NCI-H2081 (cell line): Measurements from ENCODE around the gene GRPEL1.
"Not testable (repeated sequence)": the region's sequence is repeated elsewhere in the genome, so short reads cannot be mapped to it uniquely, and the experiment has no call there.

Experiments used
- DNase-seq, 2 experiments: peaks; one replicate each; lab custom pipeline; 2025; lab: John Stamatoyannopoulos, UW

GRPEL1 gene

DNA sequence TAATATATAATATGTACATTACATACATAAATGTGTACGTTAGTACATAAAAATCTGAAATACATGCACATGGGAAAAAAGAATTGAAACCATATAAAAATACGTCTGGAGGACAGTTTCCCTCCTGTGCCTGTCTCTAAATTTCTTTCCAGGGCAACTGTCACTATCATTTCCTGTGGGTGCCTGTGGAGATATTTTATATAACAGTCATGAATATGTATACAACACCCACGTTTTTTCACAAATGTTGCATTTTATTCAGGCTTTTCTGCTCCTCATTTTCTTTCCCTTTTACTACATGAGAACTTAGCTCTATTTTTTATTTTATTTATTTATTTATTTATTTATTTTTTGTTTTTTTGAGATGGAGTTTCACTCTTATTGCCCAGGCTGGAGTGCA lies 24.2 kb upstream of the GRPEL1 start:
- no peak for DNase-seq

DNA sequence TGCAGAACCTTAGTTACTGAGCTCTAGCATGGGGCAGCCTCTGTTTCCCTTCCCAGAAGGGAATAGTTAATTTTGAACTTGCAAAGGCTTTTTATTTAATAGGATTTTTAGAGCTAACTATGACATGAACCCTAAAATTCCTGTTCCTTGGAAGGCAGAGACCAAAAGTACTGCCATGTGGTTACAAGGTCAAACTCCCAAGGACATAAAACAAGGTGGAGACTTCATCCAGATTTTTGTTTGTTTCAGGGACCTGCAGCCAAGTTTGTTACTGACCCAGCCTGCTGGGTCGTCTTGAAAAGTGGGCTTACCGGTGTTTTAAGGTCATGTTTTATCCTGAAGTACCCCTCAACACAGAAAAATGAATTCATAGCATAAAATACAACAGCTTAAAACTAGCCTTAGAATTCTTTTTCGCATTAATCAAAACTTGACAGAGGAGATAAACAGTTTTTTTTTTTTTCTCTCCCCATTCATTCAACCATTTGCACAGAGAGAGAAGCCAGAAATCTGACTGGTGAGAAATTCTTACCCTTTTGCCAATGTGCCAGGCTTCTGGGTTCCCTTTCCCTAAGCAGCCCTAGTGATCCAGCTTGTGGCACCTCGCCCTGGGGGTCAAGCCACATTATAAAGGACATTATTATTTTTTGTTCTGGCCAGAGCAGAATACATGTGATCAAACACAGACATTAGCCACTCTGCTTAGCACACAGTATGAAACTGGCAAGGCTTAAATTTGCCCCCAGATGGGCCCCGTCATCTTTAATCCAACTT lies 21.5 kb upstream of the GRPEL1 start:
- no peak for DNase-seq

DNA sequence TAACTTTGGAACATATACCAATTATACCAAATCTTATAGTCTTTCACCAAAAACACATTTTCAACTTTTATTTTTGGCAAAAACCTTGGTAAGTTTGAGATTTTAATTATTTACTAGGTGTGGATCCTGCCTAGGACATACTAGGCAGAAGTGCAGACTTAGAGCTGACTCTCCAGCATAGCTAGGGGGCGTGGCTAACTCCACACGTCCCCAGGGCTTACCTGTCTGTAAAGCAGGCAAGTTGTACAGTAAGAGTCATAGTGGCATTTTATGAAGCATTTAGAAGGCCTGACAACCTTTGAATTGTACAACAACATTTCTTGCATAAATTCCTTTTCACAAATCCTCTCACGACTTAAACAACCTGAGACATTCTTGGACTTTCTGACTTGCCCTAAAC lies 19.2 kb upstream of the GRPEL1 start:
- no peak for DNase-seq

DNA sequence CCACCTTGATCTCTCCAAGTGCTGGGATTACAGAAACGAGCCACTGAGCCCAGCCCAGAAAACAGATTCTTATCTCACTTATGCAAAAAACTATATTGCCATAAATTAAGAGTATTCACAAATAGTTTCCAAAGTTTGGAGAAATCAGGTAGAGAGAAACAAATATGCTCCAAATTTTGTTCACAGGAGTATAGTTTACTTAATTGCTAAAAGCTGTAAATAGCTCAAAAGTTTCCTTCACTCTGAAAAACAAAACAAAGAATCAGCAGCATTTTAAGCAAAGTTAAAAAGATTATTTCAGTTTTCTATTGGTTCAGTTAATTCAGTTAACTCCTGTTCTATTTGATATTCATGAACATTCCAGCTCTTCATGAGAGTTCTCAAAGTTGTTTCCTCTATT lies 18.5 kb upstream of the GRPEL1 start:
- DNase-seq, result no peak

DNA sequence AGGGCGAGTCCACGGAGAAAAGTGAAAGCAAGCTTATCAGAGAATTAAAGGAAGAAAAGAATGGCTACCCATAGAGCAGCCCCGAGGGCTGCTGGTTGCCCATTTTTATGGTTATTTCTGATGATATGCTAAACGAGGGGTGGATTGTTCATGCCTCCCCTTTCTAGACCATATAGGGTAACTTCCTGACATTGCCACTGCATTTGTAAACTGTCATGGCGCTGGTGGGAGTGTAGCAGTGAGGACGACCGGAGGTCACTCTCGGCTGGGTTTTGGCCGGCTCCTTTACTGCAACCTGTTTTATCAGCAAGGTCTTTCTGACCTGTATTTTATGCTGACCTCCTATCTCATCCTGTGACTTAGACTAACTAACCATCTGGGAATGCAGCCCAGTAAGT lies 16.7 kb upstream of the GRPEL1 start:
- DNase-seq, result not testable (repeated sequence)

DNA sequence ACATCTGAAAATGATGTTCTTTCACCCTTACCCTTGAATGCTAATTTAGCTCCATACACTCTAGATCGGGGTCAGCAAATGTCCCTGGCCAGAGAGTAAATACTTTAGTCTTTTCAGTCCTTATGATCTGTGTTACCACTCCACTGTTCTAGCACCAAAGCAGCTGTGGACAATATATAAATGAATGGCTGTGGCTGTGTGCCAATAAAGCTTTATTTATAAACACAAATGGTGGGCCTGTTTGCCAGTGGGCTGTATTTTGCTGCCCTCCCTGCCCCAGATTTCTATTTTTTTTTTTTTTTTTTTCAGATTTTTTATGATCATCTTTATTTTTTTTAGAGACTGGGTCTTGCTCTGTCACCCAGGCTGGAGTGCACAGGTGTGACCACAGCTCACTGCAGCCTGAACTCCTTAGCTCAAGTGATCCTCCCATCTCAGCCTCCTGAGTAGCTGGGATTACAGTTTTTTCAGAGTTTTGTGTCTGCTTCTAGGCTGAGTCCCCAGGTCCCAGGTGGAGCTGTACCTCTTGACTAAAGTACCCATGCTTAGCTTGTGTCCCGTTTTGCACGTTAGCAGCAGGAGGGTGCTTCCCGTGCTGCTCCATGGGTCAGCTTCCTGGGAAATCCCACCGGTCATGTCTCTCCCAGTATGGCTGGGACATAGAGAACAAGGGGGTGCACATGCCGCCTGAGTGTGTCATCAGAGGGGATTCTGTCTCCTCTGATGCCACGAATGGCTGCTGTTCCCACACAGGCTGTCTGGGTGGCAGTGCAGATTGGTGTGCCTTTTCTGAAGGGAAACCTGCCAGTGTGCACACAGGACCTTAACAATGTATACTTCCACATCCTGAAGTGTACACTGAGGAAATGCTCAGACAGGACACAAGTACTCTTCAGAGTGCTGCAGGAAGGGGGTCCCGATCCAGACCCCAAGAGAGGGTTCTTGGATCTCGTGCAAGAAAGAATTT lies 16.0 kb upstream of the GRPEL1 start:
- no peak for DNase-seq

DNA sequence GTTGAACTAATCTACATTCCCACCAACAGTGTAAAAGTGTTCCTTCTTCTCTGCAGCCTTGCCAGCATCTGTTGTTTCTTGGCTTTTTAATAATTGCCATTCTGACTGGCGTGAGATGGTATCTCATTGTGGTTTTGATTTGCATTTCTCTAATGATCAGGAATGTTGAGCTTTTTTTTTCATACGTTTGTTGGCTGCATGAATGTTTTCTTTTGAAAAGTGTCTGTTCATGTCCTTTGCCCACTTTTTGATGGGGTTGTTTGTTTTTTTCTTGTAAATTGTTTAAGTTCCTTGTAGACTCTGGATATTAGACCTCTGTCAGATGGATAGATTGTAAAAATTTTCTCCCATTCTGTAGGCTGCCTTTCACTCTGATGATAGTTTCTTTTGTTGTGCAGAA lies 12.0 kb upstream of the GRPEL1 start:
- DNase-seq, result not testable (repeated sequence)

DNA sequence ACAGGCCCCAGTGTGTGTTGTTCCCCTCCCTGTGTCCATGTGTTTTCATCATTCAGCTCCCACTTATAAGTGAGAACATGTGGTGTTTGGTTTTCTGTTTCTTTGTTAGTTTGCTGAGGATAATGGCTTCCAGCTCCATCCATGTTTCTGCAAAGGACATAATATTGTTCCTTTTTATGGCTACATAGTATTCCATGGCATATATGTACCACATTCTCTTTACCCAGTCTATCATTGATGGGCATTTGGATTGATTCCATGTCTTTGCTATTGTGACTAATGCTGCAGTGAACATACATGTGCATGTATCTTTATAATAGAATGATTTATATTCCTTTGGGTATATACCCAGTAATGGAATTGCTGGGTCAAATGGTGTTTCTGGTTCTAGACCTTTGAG lies 11.6 kb upstream of the GRPEL1 start:
- DNase-seq, result not testable (repeated sequence)

DNA sequence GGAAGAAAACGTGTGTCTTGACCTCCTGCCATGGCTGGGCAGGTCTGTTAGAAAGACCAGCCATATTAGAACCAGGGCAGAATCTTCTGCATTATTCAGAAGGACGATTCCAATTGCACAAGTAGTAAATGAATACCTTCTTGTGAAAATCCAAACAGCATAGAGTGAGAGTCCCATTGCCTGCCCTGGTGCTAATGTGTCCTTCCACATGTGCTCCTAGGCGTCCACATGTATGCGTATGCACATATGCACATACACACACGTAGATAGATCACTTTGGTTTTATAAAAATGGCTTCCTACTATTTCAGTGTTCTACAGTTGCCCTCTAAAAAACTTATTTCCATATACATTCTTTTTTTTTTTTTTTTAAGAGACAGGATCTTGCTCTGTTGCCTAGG lies 10.2 kb upstream of the GRPEL1 start:
- no peak for DNase-seq

DNA sequence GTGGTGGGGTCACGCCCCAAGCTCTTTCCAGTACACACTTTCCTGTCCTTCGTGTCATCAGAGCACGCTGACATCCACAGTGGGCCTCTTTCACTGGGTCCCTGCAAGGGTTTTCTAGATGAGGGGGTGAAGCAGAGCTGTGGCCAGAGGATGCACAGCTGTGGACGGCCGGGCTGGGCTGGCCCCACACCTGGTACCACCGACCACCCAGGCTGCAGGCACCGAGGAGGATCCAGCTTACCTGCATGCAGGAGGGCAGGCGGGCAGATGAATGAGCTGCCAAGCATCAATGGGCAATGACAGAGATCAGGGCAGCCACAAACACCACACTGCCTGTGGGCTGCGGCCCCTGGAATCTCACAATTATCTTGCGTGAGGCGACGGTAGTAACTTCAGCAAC lies 9.5 kb upstream of the GRPEL1 start:
- no peak for DNase-seq

DNA sequence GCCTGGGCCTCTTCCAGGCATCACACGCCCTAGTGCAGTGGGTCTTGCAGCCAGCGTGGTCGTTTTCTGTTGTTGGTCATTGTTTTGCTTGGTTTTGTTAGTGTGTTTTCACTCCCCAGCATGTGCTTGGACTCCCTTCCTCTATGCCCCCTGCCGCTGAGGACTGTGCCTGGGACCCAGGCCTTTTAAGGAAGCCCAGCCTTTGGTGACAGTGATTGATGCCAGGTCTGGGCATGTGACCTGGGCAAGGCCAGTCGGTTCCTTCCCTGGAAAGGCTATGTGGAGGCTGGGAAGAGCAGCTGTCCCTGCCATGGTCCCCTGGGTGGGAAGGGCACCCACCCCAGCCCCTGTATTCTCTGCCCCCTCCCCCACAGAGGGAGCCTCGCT lies 8.8 kb upstream of the GRPEL1 start:
- DNase-seq, result no peak

DNA sequence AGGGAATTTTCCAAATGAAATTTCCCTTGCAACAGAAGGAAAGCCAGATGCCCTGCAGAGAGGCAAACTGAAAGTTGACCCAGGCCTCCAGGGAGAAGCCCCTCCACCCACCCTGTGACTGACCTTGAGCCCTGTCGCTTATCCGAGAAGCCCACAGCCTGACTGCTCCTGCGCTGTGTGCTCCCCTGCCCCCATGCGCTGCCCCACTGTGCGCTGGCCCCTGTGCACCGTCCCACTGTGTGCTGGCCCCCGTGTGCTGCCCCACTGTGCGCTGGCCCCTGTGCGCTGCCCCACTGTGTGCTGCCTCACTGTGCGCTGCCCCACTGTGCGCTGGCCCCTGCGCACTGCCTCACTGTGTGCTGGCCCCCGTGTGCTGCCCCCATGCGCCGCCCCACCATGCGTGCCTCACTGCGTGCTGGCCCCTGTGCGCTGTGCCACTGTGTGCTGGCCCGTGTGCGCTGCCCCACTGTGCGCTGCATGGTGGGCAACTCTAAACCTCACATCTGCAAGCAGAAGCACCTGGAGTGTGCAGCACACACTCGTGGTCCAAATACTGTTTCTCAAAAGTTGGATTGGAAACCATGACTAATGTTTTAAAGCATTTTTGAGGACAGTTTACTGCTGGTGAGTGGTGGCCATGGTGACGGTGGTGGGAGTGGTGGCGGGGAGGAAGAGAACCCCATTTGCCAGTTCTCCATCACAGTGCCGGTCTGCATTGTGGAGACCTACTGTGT lies 8.3 kb upstream of the GRPEL1 start:
- no peak for DNase-seq

DNA sequence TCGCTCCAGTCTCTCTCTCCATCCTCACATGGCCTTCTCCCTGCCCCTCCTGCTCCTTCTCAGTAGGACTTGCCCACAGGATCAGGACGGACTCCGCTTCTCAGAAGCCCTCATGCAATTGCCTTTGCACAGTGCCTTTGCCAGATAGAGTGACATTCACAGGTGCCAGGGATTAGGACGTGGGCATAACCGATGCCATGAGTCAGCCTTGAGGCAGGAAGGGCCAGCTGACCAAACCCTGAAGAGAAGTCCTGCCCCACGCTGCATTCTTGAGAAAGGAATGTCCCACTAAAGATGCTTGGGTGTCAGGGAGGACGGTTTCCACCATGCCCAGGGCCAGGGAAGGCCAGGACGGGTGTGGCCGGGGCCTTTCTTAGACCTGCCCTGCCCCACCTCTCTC lies 6.6 kb upstream of the GRPEL1 start:
- DNase-seq, result no peak

DNA sequence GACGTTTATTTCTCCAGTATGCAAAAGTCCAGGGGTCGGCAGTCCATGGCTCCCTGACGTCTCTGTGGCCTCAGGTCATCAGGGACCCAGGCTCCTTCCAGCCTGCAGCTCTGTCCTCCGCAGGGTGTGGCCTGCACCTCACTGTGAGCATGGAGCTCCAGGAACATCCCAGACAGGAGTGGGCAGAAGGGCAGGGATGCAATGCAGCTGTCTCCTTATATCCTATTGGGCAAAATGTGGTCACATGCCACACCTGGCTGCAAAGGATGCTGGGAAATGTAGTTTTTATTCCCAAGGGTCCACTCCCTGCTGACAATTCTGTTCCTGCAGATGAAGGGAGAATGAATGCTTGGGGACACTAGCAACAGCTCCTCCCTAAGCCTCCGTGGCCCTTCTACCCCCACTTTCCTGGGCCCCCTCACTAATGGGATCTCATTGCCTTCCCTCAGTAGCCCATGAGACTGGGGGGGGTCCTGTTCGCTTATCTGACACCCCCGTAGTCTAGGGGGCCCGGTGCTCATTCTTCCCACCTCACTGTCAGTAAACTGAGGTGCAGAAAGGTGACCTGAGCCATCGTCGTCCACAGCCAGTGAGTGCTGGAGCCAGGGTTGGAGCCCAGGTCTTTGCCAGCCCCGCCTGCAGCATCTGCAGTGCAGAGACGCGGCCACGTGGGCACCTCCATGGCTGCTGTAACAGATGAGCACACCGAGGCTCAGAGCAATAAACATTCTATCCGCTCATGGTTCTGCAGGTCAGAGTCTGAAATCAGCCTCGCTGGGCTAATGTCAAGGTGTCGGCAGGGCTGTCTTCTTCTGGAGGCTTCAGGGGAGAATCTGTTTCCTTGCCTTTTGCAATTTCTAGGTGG lies 5.9 kb upstream of the GRPEL1 start:
- peak; percentile 55 to 61 for DNase-seq

DNA sequence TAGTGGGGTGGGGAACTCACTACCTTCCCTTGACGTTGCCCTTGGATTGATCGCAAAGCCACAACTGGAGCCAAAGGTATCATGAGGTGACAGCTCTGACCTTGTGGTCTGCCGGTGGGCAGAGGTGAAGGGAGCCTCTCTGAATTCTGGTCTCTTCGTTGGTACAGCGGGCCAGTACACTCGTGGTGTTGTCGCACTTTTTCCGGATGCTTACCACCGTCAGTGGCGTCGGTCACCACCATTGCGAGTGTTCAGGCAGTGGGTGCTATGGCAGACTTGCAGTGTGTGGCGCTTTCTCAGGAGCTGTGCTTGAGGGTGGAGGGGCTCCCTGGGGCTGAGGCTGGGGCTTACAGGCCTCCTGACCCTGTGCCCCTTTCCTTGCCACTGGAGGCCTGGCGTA lies 5.2 kb upstream of the GRPEL1 start:
- DNase-seq, result no peak

DNA sequence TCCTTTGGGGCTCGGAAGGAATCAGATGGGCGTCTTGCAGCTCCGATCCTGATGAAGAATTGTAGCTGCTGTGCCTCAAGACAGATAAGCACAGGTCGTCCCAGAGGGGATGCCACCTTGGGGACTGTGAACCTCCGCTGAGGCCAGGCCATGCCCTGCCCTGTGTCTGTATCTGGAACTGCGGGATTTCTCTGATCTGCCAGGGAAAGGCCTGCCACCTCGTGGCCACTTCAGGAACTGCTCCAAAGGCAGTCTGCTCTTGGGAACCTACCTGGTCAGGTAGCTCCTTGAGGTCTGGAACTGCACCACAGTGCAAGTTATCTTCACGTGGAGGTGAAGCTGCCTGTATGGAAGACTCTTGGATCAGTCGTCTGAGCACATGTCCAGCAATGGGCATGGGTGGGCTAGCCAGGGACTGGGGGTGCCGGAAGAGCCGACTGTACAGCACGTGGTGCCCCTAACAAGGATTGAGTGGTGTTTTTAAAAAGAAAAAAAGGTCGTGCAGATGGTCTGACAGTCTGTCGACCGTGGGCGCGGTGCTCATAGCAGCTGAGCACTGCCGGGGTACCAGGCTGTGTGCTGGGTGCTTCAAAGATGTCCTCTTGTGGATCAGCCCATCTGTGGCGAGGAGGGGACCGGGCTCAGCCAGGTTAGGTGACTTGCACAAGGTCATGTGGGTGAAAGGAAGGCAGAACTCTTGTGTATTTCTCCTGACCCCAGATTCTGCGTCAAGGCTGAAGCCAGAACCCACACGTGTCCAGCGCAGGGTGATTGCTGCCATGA lies 3.1 kb upstream of the GRPEL1 start:
- peak; percentile 80 to 84 for DNase-seq

DNA sequence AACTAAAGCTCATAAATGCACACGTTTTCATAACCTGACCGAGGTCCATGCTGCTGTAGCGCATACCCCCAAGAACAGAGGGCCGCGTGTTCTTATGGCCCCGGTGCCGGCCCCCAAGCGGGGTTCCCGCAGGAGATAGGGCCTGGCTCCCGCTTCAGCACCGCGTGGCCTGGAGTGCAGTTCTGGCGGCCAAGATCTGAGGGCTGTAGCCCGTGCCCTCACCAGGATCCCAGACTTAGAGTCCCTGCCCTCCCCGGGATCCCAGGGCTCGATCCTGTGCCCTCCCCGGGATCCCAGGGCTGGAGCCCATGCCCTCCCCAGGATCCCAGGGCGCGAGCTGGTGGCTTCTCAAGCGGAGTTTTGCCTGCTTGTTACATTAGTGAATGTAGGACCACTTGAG lies 1.0 kb upstream of the GRPEL1 start:
- no peak for DNase-seq

DNA sequence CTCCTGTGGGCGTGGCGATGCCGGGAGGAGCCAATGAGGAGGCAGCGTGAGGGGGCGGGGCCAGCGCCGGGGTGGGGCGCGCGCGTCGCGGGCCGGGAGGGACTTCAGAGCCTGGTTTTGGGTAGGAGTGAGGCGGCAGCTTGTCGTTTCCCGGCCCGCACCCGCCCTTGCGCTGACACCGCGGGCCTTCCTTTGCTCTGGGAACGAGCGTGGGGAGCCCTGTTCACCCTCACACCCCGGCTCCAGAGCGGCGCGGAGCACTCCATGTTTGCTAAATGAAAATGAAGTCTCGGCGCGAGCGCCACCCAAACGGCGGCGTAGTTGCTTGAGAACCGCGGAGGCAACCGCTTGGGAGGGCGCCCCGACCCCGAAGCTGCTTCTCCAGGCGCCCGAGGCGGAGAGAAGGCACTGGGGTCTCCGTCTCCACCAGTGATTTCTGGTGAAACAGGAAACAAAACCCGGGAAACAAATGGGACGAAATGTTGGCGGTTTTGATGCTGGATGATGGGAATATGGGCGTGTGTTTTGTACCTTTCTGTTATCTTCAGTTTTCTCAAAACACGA lies 497 bp upstream of the GRPEL1 start:
- no peak for DNase-seq

DNA sequence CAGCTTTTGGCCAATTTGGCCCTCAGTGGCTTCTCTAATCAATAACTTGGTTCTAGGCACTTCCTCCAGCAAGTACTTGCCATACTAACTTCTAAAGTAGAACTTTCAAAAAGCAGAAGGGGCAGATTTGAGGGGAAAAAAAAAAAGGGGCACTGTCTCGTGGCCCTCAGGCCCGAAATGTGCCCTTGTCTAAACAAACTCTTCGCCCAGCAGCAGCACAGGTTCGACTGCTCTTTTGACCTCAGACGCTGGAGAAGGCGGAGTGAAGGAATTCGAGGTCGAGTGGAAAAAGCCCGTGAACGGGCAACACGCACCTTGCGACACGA lies 775 bp downstream of the GRPEL1 start:
- DNase-seq, result no peak

DNA sequence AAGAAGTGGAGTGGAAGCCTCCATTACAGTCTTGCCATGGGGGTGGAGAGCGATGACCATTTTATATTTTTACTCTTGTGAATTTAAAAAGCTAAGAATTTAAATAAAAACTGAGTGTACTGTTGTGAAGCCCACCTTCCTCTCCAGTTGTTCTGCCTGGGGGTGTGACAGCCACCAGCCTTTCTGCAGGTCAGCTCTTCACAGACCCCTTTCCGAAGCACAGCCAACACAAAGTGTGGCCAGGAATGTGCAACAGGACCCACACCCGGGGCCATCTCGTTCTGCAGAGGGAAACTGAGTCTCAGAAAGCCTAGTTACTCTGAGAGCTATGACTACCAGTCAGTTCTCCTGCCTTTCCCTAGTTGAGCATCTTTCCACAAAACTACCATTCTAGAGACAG lies 1.4 kb downstream of the GRPEL1 start:
- DNase-seq, result no peak

DNA sequence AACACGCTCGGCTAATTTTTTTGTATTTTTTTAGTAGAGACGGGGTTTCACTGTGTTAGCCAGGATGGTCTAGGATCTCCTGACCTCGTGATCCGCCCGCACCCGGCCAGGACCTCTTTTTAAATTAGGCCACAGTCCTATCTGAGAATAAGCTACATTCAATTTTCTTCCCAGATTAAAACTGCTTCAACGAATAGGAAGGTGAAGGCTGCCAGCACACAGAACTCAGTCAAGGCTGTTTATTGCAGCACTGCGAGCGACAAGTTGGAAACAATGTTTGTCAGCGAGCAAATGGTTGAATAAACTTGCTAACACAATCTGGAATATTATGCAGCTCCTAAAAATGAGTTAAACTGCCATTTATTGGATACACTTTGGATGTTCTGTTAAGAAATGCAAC lies 1.9 kb downstream of the GRPEL1 start:
- DNase-seq, result no peak
